Gastroesophageal sphincter (tissue), 4 donors: ENCODE results near the gene ATP5F1C. TPM values are rescaled to one million over a fixed set of nuclear protein-coding genes. Genes with fewer than 3 reads are reported as not detected.

Source experiments
- ATAC-seq: fragments of 150-250 bp; one replicate; pipeline ENCODE4 v1.9.1; 2016; ENCODE audit warnings: mild to moderate bottlenecking, moderate library complexity
- H3K27ac ChIP-seq, 4 donors: fragments of 200-600 bp; sonication (generic) in 3 of 4; 1 replicate in 3 of 4; 2 replicates in 1 of 4; pipeline ENCODE4 v1.5.1; 2016 to 2019
- H3K27me3 ChIP-seq: fragments of 200-600 bp; sonication (generic); one replicate; pipeline ENCODE4 v1.5.1; 2019
- H3K36me3 ChIP-seq, 2 donors: fragments of 200-600 bp; sonication (generic); one replicate each; pipeline ENCODE4 v1.5.1; 2019; ENCODE audit warnings: control low read depth in 1 of 2
- H3K4me1 ChIP-seq, 3 donors: fragments of 200-600 bp; sonication (generic); 1 replicate in 2 of 3; 2 replicates in 1 of 3; pipeline ENCODE4 v1.5.1; 2016 to 2019; ENCODE audit warnings: control low read depth in 2 of 3
- H3K4me3 ChIP-seq, 2 donors: fragments of 200-600 bp; sonication (generic); one replicate each; pipeline ENCODE4 v1.5.1; 2019; ENCODE audit warnings: mild to moderate bottlenecking in 1 of 2, moderate library complexity in 1 of 2
- H3K9me3 ChIP-seq, 3 donors: fragments of 200-600 bp; sonication (generic); one replicate each; pipeline ENCODE4 v1.5.1; 2017 to 2019; ENCODE audit warnings: control low read depth in 2 of 3
- CTCF ChIP-seq, 4 experiments: fragments of 200-600 bp in 2 of 4; fragments of 450-650 bp in 2 of 4; sonication (generic) in 1 of 4; IDR thresholded peaks; one replicate each; pipeline ENCODE4 v1.5.1; 2017 to 2019; ENCODE audit warnings: antibody characterized with exemption in 4 of 4, mild to moderate bottlenecking in 2 of 4, moderate library complexity in 2 of 4
- EP300 ChIP-seq: sonication (generic); formaldehyde crosslinking; IDR thresholded peaks from one replicate; pipeline ENCODE4 v1.6.1; 2017; ENCODE audit warnings: antibody characterized with exemption, mild to moderate bottlenecking
- POLR2A ChIP-seq, 2 donors: fragments of 450-650 bp; IDR thresholded peaks; one replicate each; pipeline ENCODE4 v1.6.1; 2017; ENCODE audit warnings: antibody characterized with exemption in 2 of 2, mild to moderate bottlenecking in 2 of 2, moderate library complexity in 1 of 2
- POLR2AphosphoS5 ChIP-seq: sonication (generic); formaldehyde crosslinking; IDR thresholded peaks from one replicate; pipeline ENCODE4 v1.6.1; 2017; ENCODE audit warnings: antibody characterized with exemption
- WGBS, 2 donors: methylation state at CpG; one replicate each; pipeline ENCODE4 v1.1.5; 2018; ENCODE audit warnings: low coverage in 1 of 2; 5-methylcytosine and 5-hydroxymethylcytosine counted together
- total RNA-seq, 4 donors: library from RNA; depleted of rRNA; stranded (reverse); fragments of >200 nt; gene quantifications; one replicate each; pipeline ENCODE4 v1.1.0, GENCODE V29; 2016

The ATP5F1C gene
- total RNA-seq, 4 donors from 2014 or later: 216 to 300 (median 262) TPM

- no peaks in the 10 kb centered on the region for H3K27me3 ChIP-seq
- TF ChIP-seq CTCF (IDR thresholded peaks at IDR 0.05) (no peak), EP300 (no peak), POLR2AphosphoS5 (no peak), POLR2A (IDR thresholded peaks at IDR 0.05) (no peak)
- peaks cover 0 to 17% (median 3%) of the 10 kb centered on the region in 3 donors for H3K4me1 ChIP-seq
- ATAC-seq: no peak
- H3K4me3 ChIP-seq: no peak overlapping the region
- H3K27ac ChIP-seq: no peak overlapping the region
- 77 to 83% methylated on average over 3 of the region's 3 CpGs for whole genome bisulfite sequencing, 2 donors
- no peaks in the 10 kb centered on the region for H3K9me3 ChIP-seq
- H3K36me3 ChIP-seq: peaks cover 0 to 50% of the 10 kb centered on the region in 2 donors
Observed at GRCh38 chr10:7824251-7824650, 36.3 kb downstream of the ATP5F1C start.

DNA sequence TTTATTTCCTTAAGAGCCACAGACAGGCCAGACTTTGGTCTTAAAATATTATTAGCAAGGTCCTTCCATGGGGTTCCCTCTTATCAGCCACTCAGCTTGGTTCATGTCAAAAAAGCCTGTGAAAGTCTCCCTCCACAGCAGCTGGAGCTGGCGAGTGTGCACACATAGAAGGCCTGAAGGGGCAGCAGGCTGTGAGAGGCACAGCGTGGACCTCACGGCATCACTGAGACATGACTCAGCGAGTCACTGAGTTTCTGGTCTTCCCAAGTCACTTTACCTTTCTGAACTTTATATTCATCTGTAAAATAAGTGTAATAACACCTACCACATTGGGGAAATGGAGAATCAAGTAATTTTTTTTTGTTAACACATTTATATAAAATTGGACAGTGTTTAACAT lies 39.0 kb downstream of the ATP5F1C start:
- no peak for TF ChIP-seq POLR2AphosphoS5
- H3K9me3 ChIP-seq: no peaks in the 10 kb centered on the region
- H3K4me1 ChIP-seq: no peaks in the 10 kb centered on the region
- H3K4me3 ChIP-seq: no peak overlapping the region
- no peak overlapping the region for H3K27ac ChIP-seq
- peaks cover 0 to 43% of the 10 kb centered on the region in 2 donors for H3K36me3 ChIP-seq
- H3K27me3 ChIP-seq: no peaks in the 10 kb centered on the region
- WGBS, 2 donors: 96 to 100% methylated on average over 4 of the region's 4 CpGs
- no peak for ATAC-seq

DNA sequence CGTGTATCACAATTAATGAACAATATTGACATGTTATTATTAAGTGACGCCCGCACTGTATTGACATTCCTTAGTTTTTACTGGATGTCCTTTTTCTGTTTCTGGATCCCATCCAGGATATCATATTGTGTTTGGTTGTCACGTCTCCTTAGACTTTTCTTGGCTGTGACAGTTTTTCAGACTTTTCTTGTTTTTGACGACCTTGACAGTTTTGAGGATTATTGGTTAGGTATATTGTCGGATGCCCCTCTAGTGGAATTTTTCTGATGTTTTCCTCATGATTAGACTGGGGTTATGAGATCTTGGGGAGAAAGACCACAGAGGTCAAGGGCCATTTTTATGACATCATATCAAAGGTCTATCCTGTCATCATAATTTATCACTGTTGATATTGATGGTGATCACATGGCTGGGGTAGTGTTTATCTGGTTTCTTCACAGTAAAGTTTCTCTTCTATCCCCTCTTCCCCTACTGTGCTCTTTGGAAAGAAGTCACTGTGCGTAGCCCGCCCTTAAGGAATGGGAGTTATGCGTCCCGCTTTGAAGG lies 41.4 kb downstream of the ATP5F1C start:
- Histone ChIP-seq H3K36me3 (peaks cover 0 to 33% of the 10 kb centered on the region in 2 donors), H3K9me3 (no peaks in the 10 kb centered on the region), H3K27me3 (no peaks in the 10 kb centered on the region), H3K4me1 (no peaks in the 10 kb centered on the region), H3K27ac (no peak overlapping the region), H3K4me3 (no peak overlapping the region)
- TF ChIP-seq POLR2A (IDR thresholded peaks at IDR 0.05): no peak
- no peak for TF ChIP-seq CTCF (IDR thresholded peaks at IDR 0.05)
- TF ChIP-seq POLR2AphosphoS5: no peak
- no peak for TF ChIP-seq EP300
- no peak for ATAC-seq
- 92 to 95% methylated on average over 8 to 10 of the region's 10 CpGs for WGBS, 2 donors

- Histone ChIP-seq H3K9me3 (no peaks in the 10 kb centered on the region), H3K4me3 (no peak overlapping the region), H3K36me3 (peaks cover 0 to 14% of the 10 kb centered on the region in 2 donors), H3K27ac (no peak overlapping the region), H3K27me3 (no peaks in the 10 kb centered on the region), H3K4me1 (no peaks in the 10 kb centered on the region)
- no peak for TF ChIP-seq EP300
- TF ChIP-seq CTCF (IDR thresholded peaks at IDR 0.05): no peak
- TF ChIP-seq POLR2AphosphoS5: no peak
- no peak for TF ChIP-seq POLR2A (IDR thresholded peaks at IDR 0.05)
- 69 to 75% methylated on average over 1 of the region's 1 CpG for WGBS, 2 donors
- no peak for ATAC-seq
Observed at GRCh38 chr10:7832060-7832459, 44.1 kb downstream of the ATP5F1C start.

- peaks cover 0 to 10% of the 10 kb centered on the region in 2 donors for H3K36me3 ChIP-seq
- H3K4me1 ChIP-seq: peaks cover 0 to 4% (median 0%) of the 10 kb centered on the region in 3 donors
- no peak overlapping the region for H3K27ac ChIP-seq
- H3K9me3 ChIP-seq: no peaks in the 10 kb centered on the region
- no peak for TF ChIP-seq CTCF (IDR thresholded peaks at IDR 0.05)
- H3K4me3 ChIP-seq: no peak overlapping the region
- ATAC-seq: no peak
- no peaks in the 10 kb centered on the region for H3K27me3 ChIP-seq
Observed at GRCh38 chr10:7833210-7833609, 45.2 kb downstream of the ATP5F1C start.
